HUES64 (cell line): ENCODE measurements around the gene SLC38A10.

Source experiments
- H3K27ac ChIP-seq: 2 replicates; pipeline ENCODE4 v1.7.0; 2013; ENCODE audit warnings: low read depth, low read length, inconsistent platforms
- H3K27me3 ChIP-seq: 2 replicates; pipeline ENCODE4 v1.6.1; 2013; ENCODE audit warnings: mild to moderate bottlenecking, low read length; ENCODE audit not compliant: insufficient read depth
- H3K36me3 ChIP-seq: 2 replicates; pipeline ENCODE4 v1.6.1; 2013; ENCODE audit warnings: mild to moderate bottlenecking, low read length; ENCODE audit not compliant: insufficient read depth
- H3K4me1 ChIP-seq: 2 replicates; pipeline ENCODE4 v1.6.1; 2013; ENCODE audit warnings: mild to moderate bottlenecking, low read length, moderate library complexity; ENCODE audit not compliant: insufficient read depth
- H3K4me3 ChIP-seq: 2 replicates; pipeline ENCODE4 v1.5.1; 2013; ENCODE audit warnings: mild to moderate bottlenecking, low read length, moderate library complexity
- H3K9ac ChIP-seq: 2 replicates; pipeline ENCODE4 v1.6.1; 2013; ENCODE audit warnings: mild to moderate bottlenecking, low read depth, low read length
- H3K9me3 ChIP-seq: 2 replicates; pipeline ENCODE4 v1.6.1; 2013; ENCODE audit warnings: low read depth, low read length; ENCODE audit not compliant: insufficient read depth
- WGBS: fragments of 150-250, 120-280 bp; methylation state at CpG from one replicate; pipeline ENCODE4 v1.1.7; 2013; ENCODE audit warnings: missing lambda C conversion rate; 5-methylcytosine and 5-hydroxymethylcytosine counted together

Gene SLC38A10

GRCh38 chr17:81258292-81258691 lies 36.8 kb downstream of the SLC38A10 start:
- no peaks in the 10 kb centered on the region for H3K9me3 ChIP-seq
- H3K4me3 ChIP-seq, result no peak overlapping the region
- peaks cover 17% of the 10 kb centered on the region for H3K36me3 ChIP-seq
- 86% methylated on average over 20 of the region's 20 CpGs for WGBS
- H3K27me3 ChIP-seq, result no peaks in the 10 kb centered on the region
- no peak overlapping the region for H3K27ac ChIP-seq
- H3K9ac ChIP-seq, result no peak overlapping the region
- no peaks in the 10 kb centered on the region for H3K4me1 ChIP-seq

DNA sequence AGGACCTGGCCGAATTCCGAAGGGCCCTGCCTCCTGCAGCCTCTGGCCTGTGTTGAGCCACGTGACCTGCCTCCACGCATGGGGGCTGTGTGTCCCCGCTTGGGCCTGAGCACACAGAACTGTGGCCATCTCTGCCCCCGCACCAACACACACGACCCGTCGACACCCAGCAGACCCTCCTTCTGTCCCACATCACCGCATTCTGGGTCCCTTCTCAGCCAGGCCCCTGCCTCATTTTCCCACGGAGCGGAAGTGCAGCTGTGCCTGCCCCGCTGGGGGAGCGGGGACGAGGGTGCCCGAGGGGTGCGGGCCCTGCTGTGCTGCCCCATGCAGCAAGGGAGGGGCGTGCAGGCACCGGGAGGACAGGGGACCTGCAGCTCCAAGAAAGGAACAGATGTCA lies 37.6 kb downstream of the SLC38A10 start:
- H3K36me3 ChIP-seq, result peaks cover 17% of the 10 kb centered on the region
- H3K27ac ChIP-seq, result no peak overlapping the region
- no peaks in the 10 kb centered on the region for H3K9me3 ChIP-seq
- H3K4me1 ChIP-seq, result no peaks in the 10 kb centered on the region
- no peak overlapping the region for H3K9ac ChIP-seq
- no peaks in the 10 kb centered on the region for H3K27me3 ChIP-seq
- no peak overlapping the region for H3K4me3 ChIP-seq
- WGBS, result 97% methylated on average over 19 of the region's 19 CpGs

GRCh38 chr17:81256616-81257015 lies 38.5 kb downstream of the SLC38A10 start:
- Histone ChIP-seq H3K27me3 (no peaks in the 10 kb centered on the region), H3K4me1 (0 out of 2 replicates have a peak, but pooled peaks cover 3% of the 10 kb centered on the region), H3K9ac (no peak overlapping the region), H3K9me3 (no peaks in the 10 kb centered on the region), H3K36me3 (peaks cover 17% of the 10 kb centered on the region), H3K4me3 (no peak overlapping the region), H3K27ac (no peak overlapping the region)
- 93% methylated on average over 12 of the region's 12 CpGs for WGBS

DNA sequence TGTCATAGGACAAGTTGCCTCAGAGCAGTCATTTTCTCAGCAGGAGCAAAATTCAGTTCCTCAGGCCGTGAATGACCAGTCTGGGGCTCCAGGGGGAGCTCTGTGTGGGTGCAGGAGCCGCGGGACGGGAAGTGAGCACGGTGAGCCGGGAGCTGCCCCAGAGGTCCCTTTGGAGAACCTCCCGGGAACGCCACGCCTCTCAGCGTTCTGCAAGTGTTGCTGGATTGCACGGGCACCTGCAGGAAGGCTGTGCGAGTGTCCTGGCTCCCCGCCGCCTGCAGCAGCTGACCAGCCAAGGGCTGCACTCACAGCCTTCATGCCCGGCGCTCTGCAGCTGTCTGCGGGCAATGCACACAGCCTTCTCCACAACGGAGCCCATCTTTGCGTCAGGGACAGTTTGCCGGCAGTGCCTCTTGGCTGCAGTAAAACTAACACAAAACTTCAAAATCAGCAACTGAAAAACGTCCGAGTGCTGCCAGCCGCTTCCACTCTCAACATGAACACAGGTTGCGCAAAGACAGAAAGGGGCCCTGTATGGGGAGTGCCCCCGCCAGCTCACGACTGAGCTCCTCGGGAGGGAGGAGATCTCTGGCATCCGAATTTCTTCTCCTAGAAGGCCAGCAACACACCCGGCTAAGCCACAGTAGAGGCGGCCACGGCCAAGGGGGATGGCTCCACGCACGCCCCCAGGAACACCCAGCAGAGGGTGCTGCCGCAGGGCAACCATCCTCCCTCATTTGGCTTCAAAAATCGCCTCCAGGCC lies 40.0 kb downstream of the SLC38A10 start:
- Histone ChIP-seq H3K27me3 (no peaks in the 10 kb centered on the region), H3K4me1 (0 out of 2 replicates have a peak, but pooled peaks cover 3% of the 10 kb centered on the region), H3K27ac (no peak overlapping the region), H3K4me3 (no peak overlapping the region), H3K9ac (no peak overlapping the region), H3K36me3 (peaks cover 12% of the 10 kb centered on the region), H3K9me3 (no peaks in the 10 kb centered on the region)
- 60% methylated on average over 35 of the region's 35 CpGs for WGBS

GRCh38 chr17:81253358-81254131 lies 41.6 kb downstream of the SLC38A10 start:
- Histone ChIP-seq H3K27me3 (no peaks in the 10 kb centered on the region), H3K36me3 (no peaks in the 10 kb centered on the region), H3K9ac (no peak overlapping the region), H3K9me3 (no peaks in the 10 kb centered on the region), H3K4me1 (0 out of 2 replicates have a peak, but pooled peaks cover 3% of the 10 kb centered on the region), H3K27ac (no peak overlapping the region), H3K4me3 (no peak overlapping the region)
- WGBS, result 68% methylated on average over 19 of the region's 19 CpGs

DNA sequence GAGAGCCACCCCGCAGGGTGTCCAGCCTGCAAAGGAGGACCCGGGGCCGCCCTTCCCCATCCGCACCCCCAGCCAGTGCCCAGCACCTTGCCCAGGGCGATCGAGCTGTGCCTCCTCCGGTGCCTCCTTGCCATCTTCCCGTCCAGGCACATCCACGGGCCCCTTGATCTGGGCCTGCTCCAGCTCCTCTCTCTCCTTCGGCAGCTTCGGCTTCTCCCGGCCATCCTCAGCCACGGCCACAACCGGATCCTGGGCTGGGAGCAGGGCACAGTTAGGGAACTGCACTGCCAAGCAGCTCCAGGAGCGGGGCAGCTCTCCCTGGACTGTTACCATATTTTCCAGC lies 42.1 kb downstream of the SLC38A10 start:
- 0 out of 2 replicates have a peak, but pooled peaks cover 3% of the 10 kb centered on the region for H3K4me1 ChIP-seq
- no peak overlapping the region for H3K4me3 ChIP-seq
- no peak overlapping the region for H3K9ac ChIP-seq
- 84% methylated on average over 15 of the region's 15 CpGs for WGBS
- no peaks in the 10 kb centered on the region for H3K36me3 ChIP-seq
- H3K9me3 ChIP-seq, result no peaks in the 10 kb centered on the region
- H3K27me3 ChIP-seq, result no peaks in the 10 kb centered on the region
- no peak overlapping the region for H3K27ac ChIP-seq

- Histone ChIP-seq H3K27me3 (no peaks in the 10 kb centered on the region), H3K4me3 (no peak overlapping the region), H3K27ac (no peak overlapping the region), H3K4me1 (0 out of 2 replicates have a peak, but pooled peaks cover 3% of the 10 kb centered on the region), H3K9me3 (no peaks in the 10 kb centered on the region), H3K9ac (no peak overlapping the region), H3K36me3 (no peaks in the 10 kb centered on the region)
- 86% methylated on average over 15 of the region's 15 CpGs for WGBS
Measured at GRCh38 chr17:81252326-81252986, 42.7 kb downstream of the SLC38A10 start.

DNA sequence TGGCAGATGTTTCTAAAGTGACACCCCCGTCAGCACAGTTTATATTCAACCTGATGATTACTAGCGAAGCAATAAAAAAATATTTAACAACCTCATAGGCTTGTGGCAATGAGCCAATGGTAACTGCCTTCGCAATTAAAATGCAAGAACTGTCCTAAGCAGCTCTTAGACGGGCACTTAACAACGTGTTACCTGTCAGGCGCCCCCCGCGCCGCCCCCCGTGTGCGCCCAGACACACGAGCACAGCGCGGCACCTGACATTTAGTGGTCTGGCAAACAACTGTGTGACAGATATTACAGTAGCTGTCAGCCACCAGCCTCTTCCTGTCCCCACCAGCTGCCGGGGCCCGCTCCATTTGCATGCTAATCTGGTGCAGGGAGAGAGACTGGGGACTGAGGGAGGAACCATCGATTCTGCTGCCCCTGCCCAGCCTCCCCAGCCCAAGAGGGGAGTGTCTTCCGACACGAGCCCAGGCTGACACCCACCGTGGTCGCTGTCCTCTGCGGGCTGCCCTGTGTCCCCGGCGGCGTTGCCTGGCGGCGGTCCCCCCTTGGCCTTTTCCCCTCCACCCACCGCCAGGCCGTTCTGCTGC lies 43.3 kb downstream of the SLC38A10 start:
- H3K4me3 ChIP-seq, result no peak overlapping the region

DNA sequence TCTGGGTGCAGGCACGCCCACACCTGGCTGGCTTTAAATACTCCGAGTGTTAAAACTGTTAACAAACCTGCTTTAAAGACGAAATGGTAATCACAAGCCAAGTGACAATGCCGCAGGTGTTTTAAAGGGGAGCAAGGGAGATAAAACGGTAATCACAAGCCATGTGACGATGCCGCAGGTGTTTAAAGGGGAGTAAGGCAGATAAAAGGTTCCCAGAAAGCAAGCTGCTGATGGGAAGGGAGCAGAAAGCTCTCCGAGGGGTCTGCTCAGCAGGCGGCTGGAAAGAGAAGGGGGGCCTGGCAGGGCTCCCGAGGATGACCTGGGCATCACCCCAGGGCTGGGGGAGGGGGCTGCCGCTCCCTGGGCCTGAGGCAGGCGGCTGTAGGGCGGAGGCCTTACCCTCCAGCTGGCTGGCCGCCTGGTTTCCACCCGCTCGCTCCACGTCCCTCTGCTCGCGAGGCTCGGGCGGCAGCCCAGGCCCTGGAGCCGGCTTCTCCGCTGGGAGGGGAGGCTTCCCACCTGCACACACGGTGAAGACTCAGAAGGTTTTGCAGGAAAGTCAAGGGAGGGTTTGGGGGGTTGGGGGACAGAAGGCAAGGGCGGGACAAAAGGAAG lies 43.9 kb downstream of the SLC38A10 start:
- 87% methylated on average over 25 of the region's 25 CpGs for WGBS
- Histone ChIP-seq H3K36me3 (no peaks in the 10 kb centered on the region), H3K27ac (no peak overlapping the region), H3K4me1 (0 out of 2 replicates have a peak, but pooled peaks cover 3% of the 10 kb centered on the region), H3K4me3 (no peak overlapping the region), H3K9me3 (no peaks in the 10 kb centered on the region), H3K9ac (no peak overlapping the region), H3K27me3 (no peaks in the 10 kb centered on the region)

More for the DNA sequence above, 43.3 kb downstream of the SLC38A10 start:
- 0 out of 2 replicates have a peak, but pooled peaks cover 3% of the 10 kb centered on the region for H3K4me1 ChIP-seq
- H3K9me3 ChIP-seq, result no peaks in the 10 kb centered on the region
- no peak overlapping the region for H3K27ac ChIP-seq
- 73% methylated on average over 29 of the region's 29 CpGs for WGBS
- no peaks in the 10 kb centered on the region for H3K27me3 ChIP-seq
- H3K9ac ChIP-seq, result no peak overlapping the region
- H3K36me3 ChIP-seq, result no peaks in the 10 kb centered on the region

- Histone ChIP-seq H3K36me3 (no peaks in the 10 kb centered on the region), H3K9me3 (no peaks in the 10 kb centered on the region), H3K27ac (no peak overlapping the region), H3K4me3 (no peak overlapping the region), H3K9ac (no peak overlapping the region), H3K4me1 (0 out of 2 replicates have a peak, but pooled peaks cover 3% of the 10 kb centered on the region), H3K27me3 (no peaks in the 10 kb centered on the region)
- 94% methylated on average over 31 of the region's 31 CpGs for WGBS
Measured at GRCh38 chr17:81250286-81251093, 44.6 kb downstream of the SLC38A10 start.
